Stimulated activated naive B cell treated with anti-CD40 and anti-IgM and Interleukin-4, amounts not matched to agents 10 μg/mL and 1 μg/mL and 100 μg/mL, for 72 hours (primary cell): ENCODE data around the gene ZNF235.
"Not testable (repeated sequence)": the region's sequence is repeated elsewhere in the genome, so short reads cannot be mapped to it uniquely, and the experiment has no call there.

Experiments
- ATAC-seq, 2 donors: fragments of 150-1000 bp; cut with Tn5 transposase; replicated peaks; 2 replicates each; pipeline ENCODE4 v1.10.0; 2021; ENCODE audit warnings: moderate library complexity in 1 of 2
- DNase-seq: peaks from one replicate; pipeline ENCODE4 v3.0.0; 2021
- H3K27ac Mint-ChIP-seq: one replicate; pipeline ENCODE4 v1.8.0; 2022; ENCODE audit warnings: mild to moderate bottlenecking, mixed read lengths
- H3K27me3 Mint-ChIP-seq, 2 donors: one replicate each; pipeline ENCODE4 v1.8.0; 2022; ENCODE audit warnings: mixed read lengths in 2 of 2
- H3K36me3 Mint-ChIP-seq, 2 donors: one replicate each; pipeline ENCODE4 v1.8.0; 2022; ENCODE audit warnings: mixed read lengths in 2 of 2, mild to moderate bottlenecking in 1 of 2
- H3K4me1 Mint-ChIP-seq, 2 donors: one replicate each; pipeline ENCODE4 v1.8.0; 2022; ENCODE audit warnings: mixed read lengths in 2 of 2, mild to moderate bottlenecking in 1 of 2
- H3K4me3 Mint-ChIP-seq, 2 donors: one replicate each; pipeline ENCODE4 v1.8.0; 2022; ENCODE audit warnings: mild to moderate bottlenecking in 2 of 2, mixed read lengths in 2 of 2, moderate library complexity in 1 of 2
- H3K9me3 Mint-ChIP-seq, 2 donors: one replicate each; pipeline ENCODE4 v1.8.0; 2022; ENCODE audit warnings: mixed read lengths in 2 of 2, mild to moderate bottlenecking in 1 of 2

ZNF235 gene

DNA sequence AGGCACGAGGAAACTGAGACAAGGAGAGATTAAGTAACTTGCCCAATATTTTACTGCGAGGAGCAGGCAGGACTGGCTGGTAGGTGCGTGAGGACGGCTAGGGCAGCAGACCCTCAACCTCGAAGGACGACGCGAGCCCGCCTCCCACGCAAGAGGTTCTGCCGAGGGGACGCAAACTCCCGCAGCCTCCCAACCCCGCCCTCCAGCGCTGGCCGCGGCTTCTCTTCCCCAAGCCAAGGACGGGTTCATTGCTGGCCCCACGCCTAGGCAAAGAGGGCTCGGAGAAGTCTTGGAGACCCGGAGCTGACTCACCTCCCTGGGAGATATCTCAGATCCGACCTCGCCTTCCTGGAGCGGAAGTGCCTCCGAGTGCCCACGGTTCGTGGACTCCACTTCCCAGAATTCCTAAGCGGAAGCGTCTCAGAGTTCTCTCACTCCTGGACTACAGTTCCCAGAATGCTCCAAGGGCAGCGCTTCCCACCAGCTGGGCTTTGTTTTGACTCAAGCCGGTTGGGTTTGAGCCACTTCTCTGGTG, at the start of gene ZNF235:
TSS of gene ZNF235 (minus strand) at position 367 of the 535 bp plus-strand sequence. CDS start 1,621 bp downstream, outside the sequence.
- peak within 1 kb of the TSS; percentile 86 for H3K27ac Mint-ChIP-seq
- H3K27me3 Mint-ChIP-seq, result peaks cover 6 to 8% of the 10 kb centered on the region in 2 donors
- peaks cover 16 to 28% of the 10 kb centered on the region in 2 donors for H3K36me3 Mint-ChIP-seq
- H3K4me1 Mint-ChIP-seq, result peaks cover 2 to 6% of the 10 kb centered on the region in 2 donors
- peak within 1 kb of the TSS; percentile 89 to 95 for H3K4me3 Mint-ChIP-seq
- ATAC-seq (peak; percentile 95 to 98), DNase-seq (peak; percentile 82)
- H3K9me3 Mint-ChIP-seq, result peaks cover 5 to 8% of the 10 kb centered on the region in 2 donors

DNA sequence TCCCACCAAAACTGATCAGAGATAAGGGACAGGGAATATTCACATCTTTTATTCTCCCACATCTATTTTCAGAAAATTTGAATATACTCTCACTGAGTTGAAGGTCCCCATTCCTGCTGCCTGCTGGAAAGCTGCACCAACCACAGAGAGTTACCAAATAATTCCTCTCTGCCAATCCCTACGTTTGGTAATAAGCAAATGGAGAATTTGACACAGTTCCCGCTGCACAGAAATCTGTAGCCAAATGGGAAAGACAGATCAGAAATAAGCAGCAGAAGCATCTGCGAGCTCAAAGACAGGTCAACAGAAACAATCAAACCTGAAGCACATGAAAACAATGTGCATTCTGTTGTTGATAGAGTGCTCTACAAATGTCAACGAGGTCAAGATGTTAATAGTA, 41.7 kb upstream of the ZNF235 start:
- no peak for DNase-seq
- Mint-ChIP-seq H3K27ac (no peak overlapping the region), H3K36me3 (peaks cover 14 to 16% of the 10 kb centered on the region in 2 donors), H3K27me3 (no peaks in the 10 kb centered on the region), H3K4me1 (peaks cover 8 to 12% of the 10 kb centered on the region in 2 donors), H3K9me3 (peaks cover 7 to 12% of the 10 kb centered on the region in 2 donors), H3K4me3 (no peak overlapping the region)
- no peak for ATAC-seq

DNA sequence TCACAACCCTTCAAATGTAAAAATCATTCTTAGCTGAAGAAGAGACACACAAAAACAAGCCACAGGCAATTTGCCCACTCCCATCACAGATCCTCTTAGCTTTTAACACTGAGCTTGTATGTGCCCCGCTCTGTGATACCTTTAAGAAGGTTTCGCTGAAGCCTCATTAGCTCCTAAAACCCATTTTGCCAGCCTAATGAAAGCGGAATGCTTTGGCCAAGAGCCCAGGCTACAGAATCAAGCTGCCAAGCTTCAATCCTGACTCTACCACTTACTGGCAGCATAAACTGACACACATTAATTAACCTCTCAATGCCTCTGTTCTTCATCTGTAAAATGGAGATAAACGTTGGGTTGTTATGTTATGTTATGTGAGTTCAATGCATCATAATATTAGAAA, 41.1 kb upstream of the ZNF235 start:
- no peaks in the 10 kb centered on the region for H3K27me3 Mint-ChIP-seq
- no peak for DNase-seq
- H3K36me3 Mint-ChIP-seq, result peaks cover 11 to 16% of the 10 kb centered on the region in 2 donors
- peaks cover 8 to 12% of the 10 kb centered on the region in 2 donors for H3K4me1 Mint-ChIP-seq
- no peak for ATAC-seq
- no peak overlapping the region for H3K27ac Mint-ChIP-seq
- no peak overlapping the region for H3K4me3 Mint-ChIP-seq
- H3K9me3 Mint-ChIP-seq, result peaks cover 7 to 12% of the 10 kb centered on the region in 2 donors

DNA sequence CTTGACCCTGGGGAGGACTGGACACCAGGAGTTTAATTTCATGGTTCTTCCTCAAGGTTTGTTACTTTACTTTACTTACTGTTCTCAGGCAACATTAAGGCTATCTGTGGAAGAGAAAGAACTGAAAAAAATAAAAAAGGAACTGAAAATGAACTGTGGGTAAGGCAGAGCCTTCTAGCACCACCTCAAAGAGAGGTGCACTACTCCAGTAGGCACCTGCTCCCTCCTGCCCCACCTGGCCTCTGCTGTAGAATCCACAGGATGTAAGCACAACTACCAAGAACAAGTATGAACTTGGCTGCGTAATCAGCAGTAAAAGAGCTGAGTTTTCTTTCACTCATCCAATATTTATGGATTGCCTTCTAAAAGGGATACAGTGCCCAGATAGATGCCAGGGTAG, 39.4 kb upstream of the ZNF235 start:
- ATAC-seq (peak; percentile 100), DNase-seq (peak; percentile 12)
- peak overlapping the region; percentile 14 for H3K27ac Mint-ChIP-seq
- H3K4me3 Mint-ChIP-seq, result no peak overlapping the region
- H3K27me3 Mint-ChIP-seq, result no peaks in the 10 kb centered on the region
- H3K9me3 Mint-ChIP-seq, result peaks cover 7 to 17% of the 10 kb centered on the region in 2 donors
- peaks cover 11 to 25% of the 10 kb centered on the region in 2 donors for H3K36me3 Mint-ChIP-seq
- peaks cover 8 to 12% of the 10 kb centered on the region in 2 donors for H3K4me1 Mint-ChIP-seq

DNA sequence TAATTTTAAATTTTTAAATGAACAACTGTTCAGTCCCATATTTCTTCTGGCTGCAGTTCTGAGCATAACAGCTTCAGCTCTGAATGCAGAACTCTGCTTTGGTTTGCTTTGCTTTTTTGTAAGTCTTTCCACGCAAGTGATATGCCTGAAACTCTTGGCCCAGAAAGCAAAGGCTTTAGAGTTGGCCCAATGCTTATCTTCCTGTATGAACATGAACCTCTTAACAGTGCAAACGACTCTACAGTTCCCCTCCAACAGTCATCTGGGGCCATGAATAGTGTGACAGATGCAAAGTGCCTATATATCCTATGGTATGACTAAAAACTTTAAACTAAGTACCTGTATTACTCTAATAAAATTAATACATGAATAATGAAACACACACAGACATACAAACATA, 37.0 kb upstream of the ZNF235 start:
- peaks cover 8 to 12% of the 10 kb centered on the region in 2 donors for H3K4me1 Mint-ChIP-seq
- peaks cover 3 to 17% of the 10 kb centered on the region in 2 donors for H3K9me3 Mint-ChIP-seq
- no peak overlapping the region for H3K27ac Mint-ChIP-seq
- no peak overlapping the region for H3K4me3 Mint-ChIP-seq
- no peaks in the 10 kb centered on the region for H3K27me3 Mint-ChIP-seq
- DNase-seq, result no peak
- H3K36me3 Mint-ChIP-seq, result peaks cover 27 to 34% of the 10 kb centered on the region in 2 donors
- no peak for ATAC-seq

DNA sequence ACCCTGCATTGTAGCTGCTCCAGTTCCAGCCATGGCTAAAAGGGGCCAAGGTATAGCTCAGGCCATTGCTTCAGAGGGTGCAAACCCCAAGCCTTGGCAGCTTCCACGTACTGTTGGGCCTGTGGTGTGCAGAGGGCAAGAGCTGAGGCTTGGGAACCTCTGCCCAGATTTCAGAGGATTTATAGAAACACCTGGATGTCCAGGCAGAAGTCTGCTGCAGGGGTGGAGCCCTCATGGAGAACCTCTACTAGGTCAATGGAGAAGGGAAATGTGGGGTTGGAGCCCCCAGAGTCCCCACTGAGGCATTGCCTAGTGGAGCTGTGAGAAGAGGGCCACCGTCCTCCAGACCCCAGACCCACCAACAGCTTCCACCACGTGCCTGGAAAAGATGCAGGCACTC, 29.8 kb upstream of the ZNF235 start:
- H3K27ac Mint-ChIP-seq, DNase-seq, ATAC-seq, H3K4me1 Mint-ChIP-seq, H3K4me3 Mint-ChIP-seq, H3K27me3 Mint-ChIP-seq: not testable (repeated sequence)
- H3K36me3 Mint-ChIP-seq, result peaks cover 73 to 82% of the 10 kb centered on the region in 2 donors
- peaks cover 26 to 31% of the 10 kb centered on the region in 2 donors for H3K9me3 Mint-ChIP-seq

DNA sequence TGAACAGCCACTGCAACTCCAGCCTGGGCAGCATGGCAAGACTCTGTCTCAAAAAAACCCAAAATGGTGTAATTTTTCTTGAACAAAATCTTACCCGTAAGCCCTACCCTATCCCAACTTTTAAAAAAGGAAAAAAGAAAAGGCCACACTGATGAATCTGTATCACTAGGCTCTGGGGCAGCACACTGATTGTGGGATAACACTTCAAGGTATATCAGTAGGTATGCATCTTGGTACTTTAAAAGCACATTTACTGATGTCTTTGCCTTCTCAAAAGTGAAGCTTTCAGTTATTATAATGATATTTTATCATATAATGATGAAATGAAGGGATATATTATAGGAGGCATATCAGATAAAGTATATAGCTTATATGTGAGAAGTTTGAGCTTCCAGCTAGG, 27.3 kb upstream of the ZNF235 start:
- no peak overlapping the region for H3K4me3 Mint-ChIP-seq
- H3K27me3 Mint-ChIP-seq, result peaks cover 0 to 6% of the 10 kb centered on the region in 2 donors
- H3K9me3 Mint-ChIP-seq, result peaks cover 32 to 40% of the 10 kb centered on the region in 2 donors
- DNase-seq (no peak), ATAC-seq (no peak)
- H3K4me1 Mint-ChIP-seq, result peaks cover 0 to 2% of the 10 kb centered on the region in 2 donors
- H3K27ac Mint-ChIP-seq, result no peak overlapping the region
- peaks cover 80 to 84% of the 10 kb centered on the region in 2 donors for H3K36me3 Mint-ChIP-seq

DNA sequence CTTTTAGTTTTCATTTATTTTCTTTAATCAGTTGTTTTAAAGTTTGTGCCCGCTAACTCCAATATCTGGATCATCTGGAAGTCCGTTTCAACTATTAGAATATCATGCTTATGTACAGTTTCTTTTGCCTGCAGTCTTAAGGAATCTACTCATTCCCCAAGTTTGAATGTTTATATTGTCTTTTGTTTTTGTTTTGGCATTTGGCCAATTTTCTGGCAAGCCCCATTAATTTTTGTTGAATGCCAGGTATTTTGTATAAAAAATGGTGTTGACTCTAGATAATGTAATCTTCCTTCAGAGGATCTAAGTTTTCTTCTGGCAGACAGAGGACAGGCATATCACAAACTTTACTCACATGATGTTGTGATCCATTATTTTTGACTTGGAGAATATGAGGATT, 11.1 kb upstream of the ZNF235 start:
- no peak overlapping the region for H3K27ac Mint-ChIP-seq
- no peaks in the 10 kb centered on the region for H3K27me3 Mint-ChIP-seq
- H3K9me3 Mint-ChIP-seq, result peaks cover 24 to 36% of the 10 kb centered on the region in 2 donors
- peaks cover 6 to 12% of the 10 kb centered on the region in 2 donors for H3K36me3 Mint-ChIP-seq
- ATAC-seq, result no peak
- DNase-seq, result no peak
- H3K4me3 Mint-ChIP-seq, result no peak overlapping the region
- peaks cover 7 to 11% of the 10 kb centered on the region in 2 donors for H3K4me1 Mint-ChIP-seq

DNA sequence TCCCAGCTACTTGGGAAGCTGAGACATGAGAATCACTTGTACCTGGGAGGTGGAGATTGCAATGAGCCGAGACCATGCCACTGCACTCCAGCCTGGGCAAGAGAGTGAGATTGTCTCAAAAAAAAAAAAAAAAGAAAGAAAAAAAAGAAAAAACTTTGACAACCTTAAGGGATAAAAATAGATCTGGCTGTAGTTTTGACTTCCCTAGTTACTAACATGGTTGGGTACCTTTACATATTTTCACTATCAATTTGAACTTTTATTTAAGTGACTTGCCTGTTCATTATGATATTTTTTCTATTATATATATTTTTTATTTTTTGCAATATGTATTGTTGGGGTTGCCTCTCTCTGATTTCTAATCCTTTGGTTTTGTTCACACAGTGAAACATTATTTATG, 8.4 kb upstream of the ZNF235 start:
- Mint-ChIP-seq H3K4me3 (no peak overlapping the region), H3K27ac (no peak overlapping the region), H3K9me3 (peaks cover 14 to 31% of the 10 kb centered on the region in 2 donors), H3K27me3 (peaks cover 6% of the 10 kb centered on the region in 2 donors), H3K36me3 (peaks cover 6 to 14% of the 10 kb centered on the region in 2 donors), H3K4me1 (peaks cover 7 to 11% of the 10 kb centered on the region in 2 donors)
- DNase-seq (no peak), ATAC-seq (peak in 1 of 2 donors; percentile 41)

DNA sequence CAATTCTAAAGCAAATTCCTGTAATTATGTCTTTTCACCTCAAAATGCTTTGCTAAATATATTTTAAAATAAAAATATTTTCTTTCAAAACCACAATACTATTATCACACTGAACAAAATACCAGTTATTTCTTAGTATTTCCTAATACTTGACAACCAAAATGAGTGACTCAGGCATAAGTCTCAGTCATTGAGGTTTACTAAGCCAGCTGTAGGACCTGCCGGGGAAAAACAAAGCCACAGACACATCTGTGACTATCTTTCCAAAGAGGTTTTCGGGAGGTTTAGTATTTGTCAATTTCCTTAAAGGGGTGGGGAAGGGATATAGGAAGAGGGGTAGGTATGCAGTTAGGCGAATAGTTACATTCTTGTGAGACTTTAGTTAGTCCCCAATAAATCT, 3.2 kb upstream of the ZNF235 start:
- Mint-ChIP-seq H3K27me3 (peaks cover 6 to 8% of the 10 kb centered on the region in 2 donors), H3K27ac (no peak overlapping the region), H3K4me3 (no peak overlapping the region), H3K4me1 (peaks cover 2 to 6% of the 10 kb centered on the region in 2 donors), H3K9me3 (peaks cover 7 to 8% of the 10 kb centered on the region in 2 donors), H3K36me3 (peaks cover 0 to 4% of the 10 kb centered on the region in 2 donors)
- ATAC-seq, result no peak
- DNase-seq, result no peak

DNA sequence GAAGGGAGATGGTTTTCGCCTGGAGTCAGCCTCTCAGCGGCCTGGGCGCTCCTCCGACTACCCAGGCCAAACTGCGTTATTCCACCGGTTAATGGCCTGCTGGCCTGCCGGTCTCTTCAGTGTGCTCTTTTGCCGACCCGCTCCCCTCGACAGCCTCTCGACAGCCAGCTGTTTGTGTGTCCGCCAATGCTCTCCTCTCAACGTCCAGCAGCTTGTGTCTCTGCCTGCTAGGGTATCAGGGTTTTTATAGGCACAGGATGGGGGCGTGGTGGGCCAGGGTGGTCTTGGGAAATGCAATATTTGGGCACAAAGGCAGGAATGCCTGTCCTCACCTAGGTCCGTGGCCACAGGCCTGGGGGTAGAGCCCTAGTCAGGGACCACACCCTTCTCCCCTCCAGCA, 1.5 kb upstream of the ZNF235 start:
- Mint-ChIP-seq H3K36me3 (peaks cover 5 to 15% of the 10 kb centered on the region in 2 donors), H3K9me3 (peaks cover 7 to 8% of the 10 kb centered on the region in 2 donors), H3K4me1 (peaks cover 2 to 6% of the 10 kb centered on the region in 2 donors), H3K27me3 (peaks cover 6 to 8% of the 10 kb centered on the region in 2 donors), H3K27ac (no peak overlapping the region), H3K4me3 (no peak overlapping the region)
- no peak for ATAC-seq
- DNase-seq, result no peak

DNA sequence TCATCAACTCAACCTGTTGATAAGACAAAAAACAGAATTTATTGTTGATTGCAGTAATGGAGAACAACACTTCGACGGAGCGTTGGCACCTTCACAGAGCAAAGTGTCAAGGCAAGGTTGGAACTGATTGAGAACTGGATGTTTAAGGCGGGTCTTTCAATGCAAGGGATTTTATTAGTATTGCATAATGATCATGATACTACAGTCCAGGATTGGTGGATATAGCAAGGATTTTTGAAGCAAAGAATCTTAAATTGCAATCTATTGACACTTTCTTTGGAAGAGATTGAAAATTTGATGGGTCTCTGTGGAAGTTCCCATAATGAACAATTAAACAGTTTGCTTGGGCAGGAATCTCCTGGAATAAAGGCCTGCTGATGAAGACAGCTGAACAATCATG, 632 bp upstream of the ZNF235 start:
- Mint-ChIP-seq H3K4me3 (peak overlapping the region in 1 of 2 donors; percentile 95), H3K27me3 (peaks cover 6 to 8% of the 10 kb centered on the region in 2 donors), H3K27ac (no peak overlapping the region), H3K36me3 (peaks cover 10 to 21% of the 10 kb centered on the region in 2 donors), H3K9me3 (peaks cover 7 to 8% of the 10 kb centered on the region in 2 donors), H3K4me1 (peaks cover 2 to 6% of the 10 kb centered on the region in 2 donors)
- DNase-seq (no peak), ATAC-seq (no peak)

DNA sequence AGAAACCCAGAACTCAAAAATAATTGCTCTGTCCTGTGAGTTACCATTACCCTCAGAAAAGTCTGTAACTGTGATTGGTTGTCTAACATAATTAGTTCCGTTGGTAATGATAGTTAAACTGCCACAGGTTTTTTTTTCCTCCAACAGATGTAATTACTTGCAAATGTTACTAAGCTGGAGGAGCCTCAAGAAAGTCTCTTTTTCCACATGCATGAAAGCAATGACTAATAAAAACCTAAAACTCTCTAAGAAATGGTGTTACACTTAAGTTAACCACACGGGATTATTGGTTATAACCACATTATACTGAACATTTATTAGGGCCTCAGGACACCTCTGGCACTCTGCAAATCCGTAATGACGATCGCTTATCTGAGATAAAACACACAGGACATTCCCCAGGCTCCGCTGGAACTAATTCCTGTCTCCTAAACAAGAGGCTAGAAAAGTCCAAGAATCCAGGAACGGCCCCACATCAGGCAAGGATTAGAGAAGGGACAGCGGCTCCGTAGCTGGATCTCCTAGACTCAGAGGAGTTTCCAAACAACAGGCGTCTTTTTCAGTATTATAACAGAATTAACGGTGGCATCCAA, 753 bp downstream of the ZNF235 start:
- Mint-ChIP-seq H3K4me1 (peaks cover 2 to 6% of the 10 kb centered on the region in 2 donors), H3K4me3 (peak overlapping the region; percentile 89 to 95), H3K36me3 (peaks cover 20 to 33% of the 10 kb centered on the region in 2 donors), H3K27ac (peak overlapping the region; percentile 86), H3K9me3 (peaks cover 5 to 8% of the 10 kb centered on the region in 2 donors), H3K27me3 (peaks cover 6 to 8% of the 10 kb centered on the region in 2 donors)
- DNase-seq (no peak), ATAC-seq (peak; percentile 30 to 52)

DNA sequence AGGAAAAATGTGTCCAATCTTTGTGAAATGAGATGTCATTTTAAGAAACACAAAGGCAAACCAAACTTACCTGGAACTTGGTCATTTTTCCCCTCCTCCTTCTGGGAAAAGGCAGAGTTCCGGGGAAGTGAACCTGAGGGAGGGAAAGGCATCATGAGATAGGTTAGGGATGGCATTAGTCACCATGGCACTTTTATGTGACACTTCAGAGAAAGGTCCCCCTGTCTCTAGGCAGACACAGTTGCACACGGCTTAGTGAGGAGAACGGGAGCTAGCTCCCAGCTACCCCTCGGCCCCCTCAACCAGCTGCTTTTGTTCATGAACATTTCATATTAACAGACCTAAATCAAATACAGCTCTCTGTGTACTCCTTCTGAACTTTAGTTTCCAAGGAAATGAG, 1.5 kb downstream of the ZNF235 start:
- H3K4me1 Mint-ChIP-seq, result peaks cover 2 to 6% of the 10 kb centered on the region in 2 donors
- H3K9me3 Mint-ChIP-seq, result peaks cover 1 to 4% of the 10 kb centered on the region in 2 donors
- ATAC-seq, result no peak
- no peak for DNase-seq
- no peak overlapping the region for H3K27ac Mint-ChIP-seq
- H3K36me3 Mint-ChIP-seq, result peaks cover 28 to 40% of the 10 kb centered on the region in 2 donors
- peaks cover 1 to 3% of the 10 kb centered on the region in 2 donors for H3K27me3 Mint-ChIP-seq
- no peak overlapping the region for H3K4me3 Mint-ChIP-seq

DNA sequence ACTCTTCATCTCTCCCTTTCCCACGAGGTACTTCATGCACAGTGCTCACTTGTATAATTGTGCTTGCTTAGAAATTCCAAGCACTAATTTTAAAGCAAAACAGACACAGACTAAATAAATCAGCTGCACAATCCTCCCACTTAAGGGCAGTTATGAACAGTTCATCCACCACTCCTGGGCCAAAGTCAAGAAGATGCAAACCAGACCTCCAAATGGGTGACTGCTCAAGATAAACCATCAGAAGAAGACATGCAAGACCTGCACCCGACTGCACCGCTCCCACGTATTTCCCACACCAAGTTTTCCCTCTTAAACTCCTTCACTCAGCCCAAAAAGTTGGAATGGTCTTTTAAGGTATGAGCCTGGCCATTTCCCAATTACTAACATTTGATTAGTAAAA, 19.9 kb downstream of the ZNF235 start:
- Mint-ChIP-seq H3K4me1 (no peaks in the 10 kb centered on the region), H3K4me3 (no peak overlapping the region), H3K27ac (peak overlapping the region; percentile 38), H3K27me3 (no peaks in the 10 kb centered on the region), H3K36me3 (peaks cover 60 to 71% of the 10 kb centered on the region in 2 donors), H3K9me3 (peaks cover 33% of the 10 kb centered on the region in 2 donors)
- DNase-seq, result no peak
- ATAC-seq, result no peak
